SK-N-SH (cell line): ENCODE data around the gene SART1. TPM values are rescaled to one million over a fixed set of nuclear protein-coding genes. Genes with fewer than 3 reads are reported as not detected.

Experiments used
- CTCF ChIA-PET: fragments of 300-600, 350-600 bp; formaldehyde crosslinking; extraction: SDS; loops from one replicate; lab custom pipeline; 2021; lab: Yijun Ruan, JAX
- POLR2A ChIA-PET: fragments of 350-600 bp; sonication (Branson Sonifier 250); formaldehyde crosslinking; extraction: SDS; loops from one replicate; lab custom pipeline; 2020; ENCODE audit warnings: antibody characterized with exemption, inconsistent platforms; lab: Yijun Ruan, JAX
- DNase-seq: peaks from one replicate; pipeline ENCODE4 v3.0.0; 2012
- H2AFZ ChIP-seq: fragments of 200-600 bp; sonication (generic); 2 replicates; pipeline ENCODE4 v1.8.1; 2016; ENCODE audit warnings: antibody characterized with exemption, mild to moderate bottlenecking, low read depth
- H3F3A ChIP-seq: fragments of 200-600 bp; sonication (generic); replicated peaks from 2 replicates; pipeline ENCODE3; 2016; ENCODE audit warnings: antibody characterized with exemption, mild to moderate bottlenecking; ENCODE audit not compliant: insufficient read depth
- H3K27ac ChIP-seq, 2 experiments: fragments of 200-500 bp in 1 of 2; fragments of 200-600 bp in 1 of 2; sonication (Bioruptor generic) in 1 of 2; sonication (generic), shearing (Covaris generic) in 1 of 2; 2 replicates each; pipeline versions ENCODE4 v1.5.1 to v1.6.1; 2014 to 2016; ENCODE audit warnings: low read depth in 2 of 2, inconsistent platforms in 1 of 2, low read length in 1 of 2, mild to moderate bottlenecking in 1 of 2, mixed read lengths in 1 of 2
- H3K27me3 ChIP-seq: fragments of 200-600 bp; sonication (generic), shearing (Covaris generic); 2 replicates; pipeline ENCODE4 v1.6.1; 2016; ENCODE audit warnings: mixed run types; ENCODE audit not compliant: insufficient read depth
- H3K36me3 ChIP-seq, 2 experiments: fragments of 200-500 bp in 1 of 2; fragments of 200-600 bp in 1 of 2; sonication (Bioruptor generic) in 1 of 2; sonication (generic) in 1 of 2; replicated peaks in 1 of 2; 2 replicates each; pipeline versions ENCODE3 to v1.5.1; 2014 to 2016; ENCODE audit warnings: low read length in 1 of 2, mild to moderate bottlenecking in 1 of 2; ENCODE audit not compliant: insufficient read depth in 2 of 2, control insufficient read depth in 1 of 2
- H3K4me1 ChIP-seq, 2 experiments: fragments of 200-500 bp in 1 of 2; fragments of 200-600 bp in 1 of 2; sonication (Bioruptor generic) in 1 of 2; sonication (generic), shearing (Covaris generic) in 1 of 2; 2 replicates each; pipeline versions ENCODE4 v1.5.1 to v1.6.1; 2014 to 2016; ENCODE audit warnings: low read depth in 1 of 2, low read length in 1 of 2, mixed run types in 1 of 2; ENCODE audit not compliant: insufficient read depth in 2 of 2, control insufficient read depth in 1 of 2
- H3K4me2 ChIP-seq: fragments of 200-600 bp; sonication (generic), shearing (Covaris generic); 2 replicates; pipeline ENCODE4 v1.6.1; 2017; ENCODE audit warnings: mixed run types
- H3K4me3 ChIP-seq, 2 experiments: fragments of 200-500 bp in 1 of 2; fragments of 200-600 bp in 1 of 2; sonication (Bioruptor generic) in 1 of 2; sonication (generic), shearing (Covaris generic) in 1 of 2; 2 replicates each; pipeline versions ENCODE4 v1.5.1 to v1.8.1; 2014 to 2016; ENCODE audit warnings: low read depth in 2 of 2, inconsistent platforms in 1 of 2, low read length in 1 of 2, mild to moderate bottlenecking in 1 of 2, mixed read lengths in 1 of 2, moderate library complexity in 1 of 2
- H3K79me2 ChIP-seq: fragments of 200-600 bp; sonication (generic); 2 replicates; pipeline ENCODE4 v1.8.1; 2017; ENCODE audit warnings: mild to moderate bottlenecking; ENCODE audit not compliant: insufficient read depth
- H3K9ac ChIP-seq: fragments of 200-600 bp; sonication (generic); 2 replicates; pipeline ENCODE4 v1.6.1; 2017; ENCODE audit warnings: mixed run types
- H3K9me2 ChIP-seq: fragments of 200-600 bp; sonication (generic); 2 replicates; pipeline ENCODE4 v1.6.1; 2017; ENCODE audit warnings: mixed run types
- H3K9me3 ChIP-seq: fragments of 200-600 bp; sonication (generic); 2 replicates; pipeline ENCODE4 v1.6.1; 2017; ENCODE audit warnings: mixed run types, mild to moderate bottlenecking, moderate library complexity
- H4K20me1 ChIP-seq: fragments of 200-600 bp; sonication (generic); 2 replicates; pipeline ENCODE4 v1.6.1; 2017; ENCODE audit warnings: mild to moderate bottlenecking, mixed run types; ENCODE audit not compliant: insufficient read depth
- EP300 ChIP-seq, 2 experiments: IDR thresholded peaks; 2 replicates each; pipeline versions ENCODE4 v1.4.0 to v1.6.1; 2012; ENCODE audit warnings: borderline replicate concordance in 1 of 2, low read depth in 1 of 2, low read length in 1 of 2
- FOSL2 ChIP-seq: IDR thresholded peaks from 2 replicates; pipeline ENCODE4 v1.4.0; 2012; ENCODE audit warnings: low read depth, mild to moderate bottlenecking, moderate library complexity, borderline replicate concordance
- FOXJ3 ChIP-seq: sonication (generic); formaldehyde crosslinking; IDR thresholded peaks from 2 replicates; pipeline ENCODE4 v1.5.1; 2020; ENCODE audit warnings: mild to moderate bottlenecking, missing genetic modification reagents
- GATA2 ChIP-seq: sonication (generic); formaldehyde crosslinking; IDR thresholded peaks from 2 replicates; pipeline ENCODE4 v1.5.0; 2020; ENCODE audit warnings: mild to moderate bottlenecking, missing genetic modification reagents
- RFX5 ChIP-seq: IDR thresholded peaks from 2 replicates; pipeline ENCODE4 v1.6.1; 2012; ENCODE audit warnings: mild to moderate bottlenecking, improper control_type of control experiment, low read length
- RXRA ChIP-seq: IDR thresholded peaks from 2 replicates; pipeline ENCODE4 v1.4.0; 2012; ENCODE audit warnings: low read depth, mild to moderate bottlenecking, borderline replicate concordance
- SMC3 ChIP-seq: IDR thresholded peaks from 2 replicates; pipeline ENCODE4 v1.6.1; 2012; ENCODE audit warnings: low read depth, low read length, improper control_type of control experiment
- WGBS: methylation state at CpG from one replicate; pipeline ENCODE4 v1.1.6; 2017; ENCODE audit warnings: low lambda C conversion rate; 5-methylcytosine and 5-hydroxymethylcytosine counted together
- polyA plus RNA-seq, 3 experiments: library from polyadenylated mRNA; depleted of rRNA; stranded (reverse); fragments of >200 nt; gene quantifications; 2 replicates each; pipeline ENCODE4 v1.2.3, GENCODE V29; 2012
- TF ChIP-seq, protein P1 (sequence below): fragments of 150-350 bp; IDR thresholded peaks from 2 replicates; pipeline ENCODE4 v1.6.1; 2017; ENCODE audit warnings: antibody characterized with exemption, low read length, low read depth, borderline replicate concordance

Gene SART1
- polyA plus RNA-seq, 1 of the 3 experiments (the other 2 are of a cell fraction), result 73.6 TPM

GRCh38 chr11:65973439-65974110 lies 12.0 kb downstream of the SART1 start:
- 94% methylated on average over 13 of the region's 13 CpGs for WGBS
- CTCF ChIA-PET, result interaction anchor here (1.3 to 1.4 kb wide), 2 partner anchors 12 to 89 kb away, joined by 3 read pairs; no protein-coding TSS in a partner anchor
- DNase-seq, result no peak

GRCh38 chr11:65975771-65976170 lies 14.2 kb downstream of the SART1 start:
- no peak overlapping the region for H3K4me2 ChIP-seq
- no peaks in the 10 kb centered on the region for H3K27me3 ChIP-seq
- no peaks in the 10 kb centered on the region for H3K4me1 ChIP-seq
- CTCF ChIA-PET, result interaction anchor here (0.6 to 1.4 kb wide), 3 partner anchors 91 to 270 kb away, joined by 3 to 5 read pairs (median 3); no protein-coding TSS in a partner anchor
- H3K79me2 ChIP-seq, result no peaks in the 10 kb centered on the region
- H3F3A ChIP-seq, result peaks cover 17% of the 10 kb centered on the region
- DNase-seq, result peak; percentile 17
- peaks cover 14 to 45% of the 10 kb centered on the region in 2 experiments for H3K36me3 ChIP-seq
- no peaks in the 10 kb centered on the region for H3K9me3 ChIP-seq
- no peaks in the 10 kb centered on the region for H4K20me1 ChIP-seq
- no peak overlapping the region for H2AFZ ChIP-seq
- no peak overlapping the region for H3K9ac ChIP-seq
- POLR2A ChIA-PET, result no interaction called here
- no peak overlapping the region for H3K27ac ChIP-seq
- WGBS, result 97% methylated on average over 9 of the region's 9 CpGs
- H3K4me3 ChIP-seq, result no peak overlapping the region
- TF ChIP-seq SMC3 (no peak), RXRA (no peak), EP300 (IDR thresholded peaks at IDR 0.05; ENCODE audit: borderline replicate concordance in 1 of 2, low read depth in 1 of 2, low read length in 1 of 2) (no peak), GATA2 (CRISPR knock-in tag) (no peak), FOXJ3 (no peak), RFX5 (no peak)
- TF ChIP-seq, protein P1, sequence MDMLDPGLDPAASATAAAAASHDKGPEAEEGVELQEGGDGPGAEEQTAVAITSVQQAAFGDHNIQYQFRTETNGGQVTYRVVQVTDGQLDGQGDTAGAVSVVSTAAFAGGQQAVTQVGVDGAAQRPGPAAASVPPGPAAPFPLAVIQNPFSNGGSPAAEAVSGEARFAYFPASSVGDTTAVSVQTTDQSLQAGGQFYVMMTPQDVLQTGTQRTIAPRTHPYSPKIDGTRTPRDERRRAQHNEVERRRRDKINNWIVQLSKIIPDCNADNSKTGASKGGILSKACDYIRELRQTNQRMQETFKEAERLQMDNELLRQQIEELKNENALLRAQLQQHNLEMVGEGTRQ, result no peak
- H3K9me2 ChIP-seq, result no peaks in the 10 kb centered on the region

More at GRCh38 chr11:65973439-65974110, 12.0 kb downstream of the SART1 start:
- no peak overlapping the region for H3K4me3 ChIP-seq
- H3K27ac ChIP-seq, result no peak overlapping the region
- H3K36me3 ChIP-seq, result peaks cover 27 to 49% of the 10 kb centered on the region in 2 experiments
- no peaks in the 10 kb centered on the region for H3K9me3 ChIP-seq
- no peaks in the 10 kb centered on the region for H4K20me1 ChIP-seq
- H3K9ac ChIP-seq, result no peak overlapping the region
- POLR2A ChIA-PET, result no interaction called here
- H3K4me1 ChIP-seq, result no peaks in the 10 kb centered on the region
- no peak overlapping the region for H3K4me2 ChIP-seq
- peaks cover 9% of the 10 kb centered on the region for H3F3A ChIP-seq
- TF ChIP-seq EP300 (IDR thresholded peaks at IDR 0.05; ENCODE audit: borderline replicate concordance in 1 of 2, low read depth in 1 of 2, low read length in 1 of 2) (no peak), FOSL2 (peak; percentile 28; the same call in 1 of the 2 replicates), FOXJ3 (no peak)
- TF ChIP-seq, all 33 proteins: peak for 1
- H3K9me2 ChIP-seq, result no peaks in the 10 kb centered on the region
- H3K27me3 ChIP-seq, result no peaks in the 10 kb centered on the region
- no peak overlapping the region for H2AFZ ChIP-seq
- no peaks in the 10 kb centered on the region for H3K79me2 ChIP-seq
